GM19025 (cell line): Measurements from ENCODE around the gene MZF1.

Experiments used
- ATAC-seq: cut with Tn5 transposase; IDR thresholded peaks from one replicate; pipeline ENCODE4 v1.9.1; 2021; ENCODE audit warnings: mild to moderate bottlenecking, low read depth, moderate library complexity; ENCODE audit not compliant: unreplicated experiment

MZF1 gene

GRCh38 chr19:58556622-58557220, 16.4 kb downstream of the MZF1 start:
- ATAC-seq = no peak

GRCh38 chr19:58555920-58556621, 17.1 kb downstream of the MZF1 start:
- ATAC-seq = no peak

GRCh38 chr19:58555369-58555885, 17.7 kb downstream of the MZF1 start:
- ATAC-seq = no peak

GRCh38 chr19:58554494-58555368, 18.4 kb downstream of the MZF1 start, which contains the start of gene CHMP2A:
TSS of gene CHMP2A (minus strand) at chr19:58555105. CDS start at chr19:58554212, 893 bp downstream.
- peak; percentile 22 for ATAC-seq

- no peak for ATAC-seq
Measured at GRCh38 chr19:58553799-58554493, 19.2 kb downstream of the MZF1 start.

GRCh38 chr19:58552655-58553054, 20.5 kb downstream of the MZF1 start:
- ATAC-seq = no peak

GRCh38 chr19:58551577-58552471, 21.3 kb downstream of the MZF1 start:
- no peak for ATAC-seq

- no peak for ATAC-seq
Measured at GRCh38 chr19:58551123-58551497, 22.0 kb downstream of the MZF1 start.

GRCh38 chr19:58550362-58551122, 22.6 kb downstream of the MZF1 start:
- ATAC-seq = no peak

- no peak for ATAC-seq
Measured at GRCh38 chr19:58549664-58550361, 23.3 kb downstream of the MZF1 start.

- no peak for ATAC-seq
Measured at GRCh38 chr19:58548859-58549663, 24.1 kb downstream of the MZF1 start.

GRCh38 chr19:58547323-58548312, 25.5 kb downstream of the MZF1 start:
- no peak for ATAC-seq

- no peak for ATAC-seq
Measured at GRCh38 chr19:58546019-58546530, 27.1 kb downstream of the MZF1 start.

GRCh38 chr19:58545286-58546018, 27.7 kb downstream of the MZF1 start:
- no peak for ATAC-seq

- peak; percentile 47 for ATAC-seq
Measured at GRCh38 chr19:58544591-58545285, 28.4 kb downstream of the MZF1 start.
